H9 (cell line): ENCODE data around the gene PDIA3. TPM values are rescaled to one million over a fixed set of nuclear protein-coding genes. Genes with fewer than 3 reads are reported as not detected.
A peak's percentile ranks its signal among the peaks of the same experiment; 100 is the strongest.
"Not testable (repeated sequence)": the region's sequence is repeated elsewhere in the genome, so short reads cannot be mapped to it uniquely, and the experiment has no call there.

ENCODE experiments used
- DNase-seq: peaks from one replicate; pipeline ENCODE4 v3.0.0-alpha.2; 2017
- H2AFZ ChIP-seq: one replicate; pipeline ENCODE4 v1.6.1; 2013; ENCODE audit warnings: mild to moderate bottlenecking, low read length, control low read depth, moderate library complexity
- H2AK5ac ChIP-seq: 2 replicates; pipeline ENCODE4 v1.6.1; 2013; ENCODE audit warnings: low read length, control low read depth, mixed read lengths; ENCODE audit not compliant: insufficient read length
- H2BK120ac ChIP-seq: one replicate; pipeline ENCODE4 v1.6.1; 2013; ENCODE audit warnings: low read depth, mild to moderate bottlenecking, low read length, control low read depth, inconsistent platforms; ENCODE audit not compliant: poor library complexity, severe bottlenecking
- H2BK12ac ChIP-seq: 2 replicates; pipeline ENCODE4 v1.6.1; 2013; ENCODE audit warnings: low read length, control low read depth, mixed read lengths, low read depth; ENCODE audit not compliant: insufficient read length
- H2BK15ac ChIP-seq: 2 replicates; pipeline ENCODE4 v1.6.1; 2013; ENCODE audit warnings: low read depth, low read length, control low read depth
- H2BK20ac ChIP-seq: one replicate; pipeline ENCODE4 v1.6.1; 2013; ENCODE audit warnings: low read depth, mild to moderate bottlenecking, low read length, control low read depth, inconsistent platforms; ENCODE audit not compliant: poor library complexity, severe bottlenecking
- H2BK5ac ChIP-seq: 2 replicates; pipeline ENCODE4 v1.6.1; 2013; ENCODE audit warnings: low read length, control low read depth, mixed read lengths; ENCODE audit not compliant: insufficient read length
- H3K14ac ChIP-seq: 2 replicates; pipeline ENCODE4 v1.6.1; 2013; ENCODE audit warnings: low read length, control low read depth; ENCODE audit not compliant: insufficient read depth
- H3K18ac ChIP-seq: 2 replicates; pipeline ENCODE4 v1.6.1; 2013; ENCODE audit warnings: low read depth, mild to moderate bottlenecking, mixed read lengths, low read length, control low read depth; ENCODE audit not compliant: insufficient read length
- H3K23ac ChIP-seq: 2 replicates; pipeline ENCODE4 v1.6.1; 2013; ENCODE audit warnings: low read length, control low read depth, mixed read lengths, low read depth; ENCODE audit not compliant: insufficient read length
- H3K23me2 ChIP-seq: 2 replicates; pipeline ENCODE4 v1.6.1; 2013; ENCODE audit warnings: low read depth, mild to moderate bottlenecking, mixed read lengths, low read length, control low read depth; ENCODE audit not compliant: insufficient read length, poor library complexity, severe bottlenecking
- H3K27ac ChIP-seq: 2 replicates; pipeline ENCODE4 v1.5.1; 2013; ENCODE audit warnings: low read length, control low read depth, mixed read lengths, low read depth; ENCODE audit not compliant: insufficient read length
- H3K27me3 ChIP-seq: 2 replicates; pipeline ENCODE4 v1.6.1; 2013; ENCODE audit warnings: low read length, control low read depth, inconsistent platforms; ENCODE audit not compliant: insufficient read depth
- H3K4ac ChIP-seq: 2 replicates; pipeline ENCODE4 v1.6.1; 2013; ENCODE audit warnings: low read depth, mild to moderate bottlenecking, control low read depth, inconsistent platforms, low read length, moderate library complexity
- H3K4me1 ChIP-seq: 2 replicates; pipeline ENCODE4 v1.6.1; 2013; ENCODE audit warnings: low read length, control low read depth, inconsistent platforms; ENCODE audit not compliant: insufficient read depth
- H3K4me2 ChIP-seq: 2 replicates; pipeline ENCODE4 v1.6.1; 2013; ENCODE audit warnings: low read length, control low read depth, mixed read lengths; ENCODE audit not compliant: insufficient read length, insufficient read depth
- H3K56ac ChIP-seq: 2 replicates; pipeline ENCODE4 v1.6.1; 2013; ENCODE audit warnings: low read depth, mild to moderate bottlenecking, mixed read lengths, low read length, control low read depth; ENCODE audit not compliant: insufficient read length
- H3K79me1 ChIP-seq: 2 replicates; pipeline ENCODE4 v1.6.1; 2013; ENCODE audit warnings: low read depth, mild to moderate bottlenecking, moderate library complexity, low read length, control low read depth, inconsistent platforms; ENCODE audit not compliant: insufficient read depth, poor library complexity, severe bottlenecking
- H3K79me2 ChIP-seq: 2 replicates; pipeline ENCODE4 v1.6.1; 2013; ENCODE audit warnings: low read length, control low read depth, inconsistent platforms; ENCODE audit not compliant: insufficient read depth
- H3K9ac ChIP-seq: 2 replicates; pipeline ENCODE4 v1.6.1; 2013; ENCODE audit warnings: low read length, control low read depth, mixed read lengths; ENCODE audit not compliant: insufficient read length; ENCODE audit errors: extremely low read depth
- H3K9me3 ChIP-seq: one replicate; pipeline ENCODE4 v1.6.1; 2013; ENCODE audit warnings: low read depth, low read length, inconsistent platforms; ENCODE audit not compliant: control insufficient read depth
- H3T11ph ChIP-seq: one replicate; pipeline ENCODE4 v1.6.1; 2013; ENCODE audit warnings: mild to moderate bottlenecking, low read length, control low read depth, inconsistent platforms
- H4K20me1 ChIP-seq: one replicate; pipeline ENCODE4 v1.6.1; 2013; ENCODE audit not compliant: control insufficient read depth, insufficient read length, insufficient read depth
- H4K5ac ChIP-seq: 2 replicates; pipeline ENCODE4 v1.6.1; 2013; ENCODE audit warnings: low read depth, mild to moderate bottlenecking, mixed read lengths, low read length, control low read depth; ENCODE audit not compliant: insufficient read length
- H4K8ac ChIP-seq: replicated peaks from 2 replicates; pipeline ENCODE4 v1.6.1; 2013; ENCODE audit warnings: low read length, control low read depth, mixed read lengths, low read depth; ENCODE audit not compliant: insufficient read length
- H4K91ac ChIP-seq: 2 replicates; pipeline ENCODE4 v1.6.1; 2013; ENCODE audit warnings: low read depth, mild to moderate bottlenecking, moderate library complexity, mixed read lengths, low read length, control low read depth; ENCODE audit not compliant: insufficient read length
- H3K27ac Mint-ChIP-seq, 3 experiments: 2 replicates in 2 of 3; 3 replicates in 1 of 3; pipeline ENCODE4 v1.8.0; 2020 to 2021; ENCODE audit warnings: mixed read lengths in 3 of 3, mild to moderate bottlenecking in 1 of 3, moderate library complexity in 1 of 3
- H3K27me3 Mint-ChIP-seq: 2 replicates; pipeline ENCODE4 v1.8.0; 2021; ENCODE audit warnings: low read depth, mild to moderate bottlenecking, moderate library complexity, mixed read lengths
- H3K36me3 Mint-ChIP-seq, 3 experiments: 2 replicates in 2 of 3; 3 replicates in 1 of 3; pipeline ENCODE4 v1.8.0; 2020 to 2021; ENCODE audit warnings: low read depth in 3 of 3, mixed read lengths in 3 of 3; ENCODE audit not compliant: insufficient read depth in 1 of 3
- H3K4me1 Mint-ChIP-seq, 2 experiments: 2 replicates each; pipeline ENCODE4 v1.8.0; 2020; ENCODE audit warnings: mixed read lengths in 2 of 2
- H3K4me3 Mint-ChIP-seq, 2 experiments: 2 replicates in 1 of 2; 3 replicates in 1 of 2; pipeline ENCODE4 v1.8.0; 2020 to 2021; ENCODE audit warnings: mild to moderate bottlenecking in 2 of 2, mixed read lengths in 2 of 2, moderate library complexity in 1 of 2
- H3K9me3 Mint-ChIP-seq, 2 experiments: 2 replicates in 1 of 2; 3 replicates in 1 of 2; pipeline ENCODE4 v1.8.0; 2020; ENCODE audit warnings: mild to moderate bottlenecking in 2 of 2, mixed read lengths in 2 of 2, moderate library complexity in 1 of 2
- WGBS: extraction: QIAGEN DNeasy Blood & Tissue Kit; methylation state at CpG from one replicate; pipeline ENCODE4 v1.1.7; 2013; ENCODE audit warnings: missing lambda C conversion rate, low lambda C conversion rate, mixed read lengths; ENCODE audit not compliant: insufficient read length; ENCODE audit errors: extremely low coverage; 5-methylcytosine and 5-hydroxymethylcytosine counted together
- long read RNA-seq: library from polyadenylated mRNA; unstranded; transcript quantifications from one replicate; pipeline ENCODE4 v2.0.0, GENCODE V29; 2020
- total RNA-seq: library from RNA; stranded (reverse); gene quantifications from 2 replicates; pipeline ENCODE4 v1.2.1, GENCODE V29; 2021
- TF ChIP-seq, protein P1 (sequence below): fragments of 200-600 bp; sonication (generic); conservative IDR thresholded peaks from 3 replicates; pipeline ENCODE4 v1.8.0; 2021; ENCODE audit warnings: antibody characterized with exemption, mild to moderate bottlenecking

Gene PDIA3
- total RNA-seq = 524 and 536 TPM in 2 replicates
- long read RNA-seq, transcript PDIA3-201 (13 exons, 3,727 nt) = major isoform, 3,324 of 3,680 reads
- long read RNA-seq, partial matches to known transcripts = 266 of 3,680 reads
- long read RNA-seq, other reads (novel, unspliced or antisense) = 86 of 3,680 reads

DNA sequence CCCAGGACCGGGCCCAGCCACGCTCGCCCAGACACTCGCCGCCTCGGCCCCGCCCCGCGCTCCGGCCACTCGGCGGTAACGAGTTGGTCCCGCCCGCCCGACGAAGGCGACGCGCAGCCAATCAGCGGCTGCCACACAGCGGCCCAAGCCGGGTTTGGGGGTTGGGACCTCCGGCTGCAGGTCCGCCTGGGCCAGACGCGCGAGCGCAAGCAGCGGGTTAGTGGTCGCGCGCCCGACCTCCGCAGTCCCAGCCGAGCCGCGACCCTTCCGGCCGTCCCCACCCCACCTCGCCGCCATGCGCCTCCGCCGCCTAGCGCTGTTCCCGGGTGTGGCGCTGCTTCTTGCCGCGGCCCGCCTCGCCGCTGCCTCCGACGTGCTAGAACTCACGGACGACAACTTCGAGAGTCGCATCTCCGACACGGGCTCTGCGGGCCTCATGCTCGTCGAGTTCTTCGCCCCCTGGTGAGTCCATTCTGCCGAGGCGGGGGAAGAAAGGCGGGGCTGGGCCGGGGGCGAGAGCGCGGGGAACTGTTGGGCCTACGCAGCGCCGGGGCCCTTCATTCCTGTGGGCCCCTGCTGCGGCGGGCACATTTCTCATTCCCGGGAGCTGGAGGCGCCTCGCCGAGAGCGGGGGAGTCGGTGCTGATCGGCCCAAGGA, at the start of gene PDIA3:
Gene PDIA3 (plus strand): TSS at position 194 of the 658 bp plus-strand sequence. CDS start 102 bp downstream, at position 296.
- peak within 1 kb of the TSS; percentile 89 for H3K9ac ChIP-seq
- Mint-ChIP-seq H3K4me1 (peaks cover 24 to 29% of the 10 kb centered on the region in 2 experiments), H3K4me3 (peak within 1 kb of the TSS; percentile 92 to 93), H3K27ac (peak within 1 kb of the TSS; percentile 99), H3K36me3 (peaks cover 14 to 24% (median 16%) of the 10 kb centered on the region in 3 experiments)
- H3K18ac ChIP-seq = peak within 1 kb of the TSS; percentile 92
- H4K5ac ChIP-seq = peak within 1 kb of the TSS; percentile 75
- not testable (repeated sequence) for H3K27me3 ChIP-seq, H3K9me3 ChIP-seq, H3K9me3 Mint-ChIP-seq, H2BK5ac ChIP-seq, H3K4ac ChIP-seq, H4K20me1 ChIP-seq, H2BK12ac ChIP-seq, H4K8ac ChIP-seq, H3K79me1 ChIP-seq, H3T11ph ChIP-seq, H3K23ac ChIP-seq, H3K56ac ChIP-seq, H2BK20ac ChIP-seq, H3K23me2 ChIP-seq, H2AK5ac ChIP-seq, H2BK15ac ChIP-seq, H2AFZ ChIP-seq, H3K27me3 Mint-ChIP-seq, H3K4me1 ChIP-seq
- H3K79me2 ChIP-seq = peaks cover 24% of the 10 kb centered on the region; the same call in 1 of the 2 replicates
- peak within 1 kb of the TSS; percentile 47 for H3K27ac ChIP-seq
- H3K14ac ChIP-seq = peak within 1 kb of the TSS; percentile 94
- H4K91ac ChIP-seq = peak within 1 kb of the TSS; percentile 93
- TF ChIP-seq, protein P1, sequence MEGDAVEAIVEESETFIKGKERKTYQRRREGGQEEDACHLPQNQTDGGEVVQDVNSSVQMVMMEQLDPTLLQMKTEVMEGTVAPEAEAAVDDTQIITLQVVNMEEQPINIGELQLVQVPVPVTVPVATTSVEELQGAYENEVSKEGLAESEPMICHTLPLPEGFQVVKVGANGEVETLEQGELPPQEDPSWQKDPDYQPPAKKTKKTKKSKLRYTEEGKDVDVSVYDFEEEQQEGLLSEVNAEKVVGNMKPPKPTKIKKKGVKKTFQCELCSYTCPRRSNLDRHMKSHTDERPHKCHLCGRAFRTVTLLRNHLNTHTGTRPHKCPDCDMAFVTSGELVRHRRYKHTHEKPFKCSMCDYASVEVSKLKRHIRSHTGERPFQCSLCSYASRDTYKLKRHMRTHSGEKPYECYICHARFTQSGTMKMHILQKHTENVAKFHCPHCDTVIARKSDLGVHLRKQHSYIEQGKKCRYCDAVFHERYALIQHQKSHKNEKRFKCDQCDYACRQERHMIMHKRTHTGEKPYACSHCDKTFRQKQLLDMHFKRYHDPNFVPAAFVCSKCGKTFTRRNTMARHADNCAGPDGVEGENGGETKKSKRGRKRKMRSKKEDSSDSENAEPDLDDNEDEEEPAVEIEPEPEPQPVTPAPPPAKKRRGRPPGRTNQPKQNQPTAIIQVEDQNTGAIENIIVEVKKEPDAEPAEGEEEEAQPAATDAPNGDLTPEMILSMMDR = 0 out of 3 replicates have a peak, but pooled peaks have one; percentile 24
- DNase-seq = peak; percentile 97
- peak within 1 kb of the TSS; percentile 96 for H3K4me2 ChIP-seq
- peak within 1 kb of the TSS; percentile 69 for H2BK120ac ChIP-seq
- WGBS = no CpG with 5 or more reads among the region's 84 CpGs
